ENCODE data around the gene PHTF1.

PHTF1 gene

GRCh38 chr1:113759333-113760101 is at the start of gene PHTF1:
Gene PHTF1, minus strand, starts transcription at chr1:113759486. Its CDS starts 783 bp downstream, at chr1:113758703.
- no peak for DNase-seq (ENCODE audit: low read depth)
- H3K4me3 ChIP-seq (ENCODE audit: low read length) = peak within 1 kb of the TSS; percentile 92
- TF ChIP-seq CTCF (conservative IDR thresholded peaks at IDR 0.05; ENCODE audit: low read depth, low read length) = no peak

- no peak overlapping the region for H3K4me3 ChIP-seq (ENCODE audit: low read length)
- DNase-seq (ENCODE audit: low read depth) = no peak
- no peak for TF ChIP-seq CTCF (conservative IDR thresholded peaks at IDR 0.05; ENCODE audit: low read depth, low read length)
Observed at GRCh38 chr1:113808450-113809195, 49.3 kb upstream of the PHTF1 start.

- no peak overlapping the region for H3K4me3 ChIP-seq (ENCODE audit: low read length)
- no peak for DNase-seq (ENCODE audit: low read depth)
- TF ChIP-seq CTCF (conservative IDR thresholded peaks at IDR 0.05; ENCODE audit: low read depth, low read length) = no peak
Observed at GRCh38 chr1:113805639-113806038, 46.4 kb upstream of the PHTF1 start.

GRCh38 chr1:113805256-113805531 is 45.9 kb upstream of the PHTF1 start:
- DNase-seq (ENCODE audit: low read depth) = no peak
- TF ChIP-seq CTCF (conservative IDR thresholded peaks at IDR 0.05; ENCODE audit: low read depth, low read length) = no peak
- H3K4me3 ChIP-seq (ENCODE audit: low read length) = no peak overlapping the region

- DNase-seq (ENCODE audit: low read depth) = no peak
- no peak for TF ChIP-seq CTCF (conservative IDR thresholded peaks at IDR 0.05; ENCODE audit: low read depth, low read length)
Observed at GRCh38 chr1:113804421-113805255, 45.4 kb upstream of the PHTF1 start.

GRCh38 chr1:113802367-113803007 is 43.2 kb upstream of the PHTF1 start:
- no peak for DNase-seq (ENCODE audit: low read depth)
- no peak for TF ChIP-seq CTCF (conservative IDR thresholded peaks at IDR 0.05; ENCODE audit: low read depth, low read length)
- H3K4me3 ChIP-seq (ENCODE audit: low read length) = no peak overlapping the region

More at GRCh38 chr1:113804421-113805255, 45.4 kb upstream of the PHTF1 start:
- no peak overlapping the region for H3K4me3 ChIP-seq (ENCODE audit: low read length)

Measured in retinal pigment epithelial cell (primary cell).